SU-DHL-6 (cell line): ENCODE data around the gene CPB2.

Source experiments
- CTCF ChIP-seq: fragments of 200-600 bp; sonication (generic); IDR thresholded peaks from one replicate; pipeline ENCODE4 v1.5.1; 2017; ENCODE audit warnings: antibody characterized with exemption, mild to moderate bottlenecking, low read length, moderate library complexity; ENCODE audit not compliant: insufficient read depth, poor library complexity, severe bottlenecking
- EZH2phosphoT487 ChIP-seq: fragments of 200-600 bp; sonication (generic), shearing (Covaris generic); conservative IDR thresholded peaks from 2 replicates; pipeline ENCODE4 v1.6.1; 2018; ENCODE audit warnings: mild to moderate bottlenecking, antibody characterized with exemption, low read length, moderate library complexity, mixed read lengths

GRCh38 chr13:46075811-46076210, 29.0 kb downstream of the CPB2 start:
- no peak for TF ChIP-seq EZH2phosphoT487
- TF ChIP-seq CTCF: no peak
